Dendritic cell treated with granulocyte-macrophage colony-stimulating factor and Interleukin-4, amounts not matched to agents 40 ng/mL and 50 ng/mL, for 4 days (primary cell): ENCODE data around the gene TRIM14.
A peak's percentile ranks its signal among the peaks of the same experiment; 100 is the strongest.

Experiments used
- H3K27ac Mint-ChIP-seq: one replicate; pipeline ENCODE4 v1.8.0; 2022; ENCODE audit warnings: mild to moderate bottlenecking, mixed read lengths
- H3K27me3 Mint-ChIP-seq: one replicate; pipeline ENCODE4 v1.8.0; 2022; ENCODE audit warnings: mild to moderate bottlenecking, mixed read lengths
- H3K36me3 Mint-ChIP-seq: one replicate; pipeline ENCODE4 v1.8.0; 2022; ENCODE audit warnings: low read depth, mixed read lengths
- H3K4me1 Mint-ChIP-seq: one replicate; pipeline ENCODE4 v1.8.0; 2022; ENCODE audit warnings: low read depth, mixed read lengths
- H3K4me3 Mint-ChIP-seq: one replicate; pipeline ENCODE4 v1.8.0; 2022; ENCODE audit warnings: mild to moderate bottlenecking, moderate library complexity, mixed read lengths
- H3K9me3 Mint-ChIP-seq: one replicate; pipeline ENCODE4 v1.8.0; 2022; ENCODE audit warnings: mixed read lengths
- intact Hi-C: fragments of 100-400 bp; cut with micrococcal nuclease; formaldehyde crosslinking; loops from one replicate; pipeline ENCODE4 v1.15.0; 2022

TRIM14 gene

GRCh38 chr9:98056269-98057137 is 62.5 kb downstream of the TRIM14 start, which contains the start of gene NANS:
Gene NANS (plus strand): TSS chr9:98056732. CDS start chr9:98056809, 77 bp downstream.
- H3K36me3 Mint-ChIP-seq = peaks cover 29% of the 10 kb centered on the region
- peak within 1 kb of the TSS; percentile 93 for H3K4me3 Mint-ChIP-seq
- intact Hi-C loops = loop anchor here (1.0 to 5.0 kb wide), 4 partner anchors 73 to 359 kb away; partner anchors contain the start of genes ANP32B, TBC1D2, TRMO and XPA
- no peaks in the 10 kb centered on the region for H3K9me3 Mint-ChIP-seq
- H3K4me1 Mint-ChIP-seq = peaks cover 30% of the 10 kb centered on the region
- peak within 1 kb of the TSS; percentile 96 for H3K27ac Mint-ChIP-seq
- H3K27me3 Mint-ChIP-seq = no peaks in the 10 kb centered on the region

DNA sequence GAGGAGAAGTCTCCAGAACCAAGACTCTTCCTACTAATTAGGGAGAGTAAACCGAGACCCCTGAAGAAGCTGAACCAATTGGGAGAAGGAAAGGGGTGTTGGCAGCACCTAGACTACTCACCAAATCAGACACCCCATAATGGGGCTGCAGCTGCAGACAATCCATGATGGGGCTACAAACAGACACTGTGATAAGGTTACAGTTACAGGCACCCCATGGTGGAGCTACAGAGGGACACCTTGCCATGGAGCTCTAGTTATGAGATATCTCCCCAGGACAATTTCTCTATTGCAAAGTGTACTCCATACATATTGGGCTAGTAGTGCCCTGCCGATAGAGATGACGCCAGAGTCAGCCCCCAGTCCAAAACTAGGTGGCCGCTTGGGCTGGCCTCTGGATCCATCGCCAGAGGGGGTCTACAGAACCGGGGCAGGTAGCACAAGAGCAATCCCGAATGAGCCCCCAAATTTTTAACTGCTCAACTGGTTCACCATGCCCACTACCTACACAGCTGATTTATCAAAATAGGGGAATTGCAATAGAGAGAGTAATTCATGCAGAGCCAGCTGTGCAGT is 64.6 kb downstream of the TRIM14 start:
- H3K36me3 Mint-ChIP-seq = peaks cover 13% of the 10 kb centered on the region
- H3K9me3 Mint-ChIP-seq = no peaks in the 10 kb centered on the region
- H3K4me3 Mint-ChIP-seq = no peak overlapping the region
- no peaks in the 10 kb centered on the region for H3K27me3 Mint-ChIP-seq
- peaks cover 22% of the 10 kb centered on the region for H3K4me1 Mint-ChIP-seq
- intact Hi-C loops = no loop called here
- H3K27ac Mint-ChIP-seq = no peak overlapping the region

GRCh38 chr9:98050351-98050750 is 68.7 kb downstream of the TRIM14 start:
- H3K4me1 Mint-ChIP-seq = peaks cover 30% of the 10 kb centered on the region
- H3K27ac Mint-ChIP-seq = no peak overlapping the region
- intact Hi-C loops = no loop called here
- H3K27me3 Mint-ChIP-seq = no peaks in the 10 kb centered on the region
- no peak overlapping the region for H3K4me3 Mint-ChIP-seq
- H3K36me3 Mint-ChIP-seq = peaks cover under 1% of the 10 kb centered on the region
- no peaks in the 10 kb centered on the region for H3K9me3 Mint-ChIP-seq

DNA sequence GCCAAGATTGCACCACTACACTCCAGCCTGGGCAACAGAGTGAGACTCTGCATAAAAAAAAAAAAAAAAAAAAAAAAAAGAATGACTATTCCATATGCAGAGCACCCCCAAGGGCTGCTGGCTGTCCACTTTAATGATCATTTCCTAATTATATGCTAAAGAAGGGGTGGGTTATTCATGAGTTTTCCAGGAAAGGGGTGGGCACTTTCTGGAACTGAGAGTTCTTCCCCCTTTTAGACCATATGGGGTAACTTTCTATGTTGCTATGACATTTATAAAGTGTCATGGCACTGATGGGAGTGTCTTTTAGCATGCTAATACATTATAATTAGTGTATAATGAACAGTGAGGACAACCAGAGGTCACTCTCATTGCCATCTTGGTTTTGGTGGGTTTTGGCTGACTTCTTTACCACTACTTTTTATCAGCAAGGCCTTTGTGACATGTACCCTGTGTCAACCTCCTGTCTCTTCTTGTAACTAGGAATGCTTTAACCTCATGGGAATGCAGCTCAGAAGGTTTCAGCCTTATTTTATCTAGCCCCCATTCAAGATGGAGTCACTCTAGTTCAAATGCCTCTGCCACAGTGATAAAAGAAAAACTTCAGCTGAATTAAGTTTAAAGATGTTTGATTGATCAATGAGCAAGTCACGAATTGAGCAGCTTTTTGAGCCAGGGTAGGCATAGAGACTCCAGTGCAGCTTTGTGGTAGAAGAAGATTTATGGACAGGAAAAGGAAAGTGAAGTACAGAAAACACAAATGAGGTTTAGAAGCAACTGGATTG is 69.5 kb downstream of the TRIM14 start:
- peaks cover 5% of the 10 kb centered on the region for H3K36me3 Mint-ChIP-seq
- H3K4me3 Mint-ChIP-seq = no peak overlapping the region
- intact Hi-C loops = no loop called here
- no peaks in the 10 kb centered on the region for H3K27me3 Mint-ChIP-seq
- H3K9me3 Mint-ChIP-seq = no peaks in the 10 kb centered on the region
- H3K27ac Mint-ChIP-seq = peak overlapping the region; percentile 8
- peaks cover 39% of the 10 kb centered on the region for H3K4me1 Mint-ChIP-seq

- intact Hi-C loops = no loop called here
- Mint-ChIP-seq H3K27ac (no peak overlapping the region), H3K27me3 (no peaks in the 10 kb centered on the region), H3K36me3 (peaks cover 5% of the 10 kb centered on the region), H3K4me1 (peaks cover 47% of the 10 kb centered on the region), H3K4me3 (no peak overlapping the region), H3K9me3 (no peaks in the 10 kb centered on the region)
These were observed 72.0 kb downstream of the TRIM14 start for GRCh38 chr9:98047002-98047401.

- H3K27ac Mint-ChIP-seq = peak overlapping the region; percentile 92
- no peaks in the 10 kb centered on the region for H3K9me3 Mint-ChIP-seq
- intact Hi-C loops = no loop called here
These were observed 72.9 kb downstream of the TRIM14 start for GRCh38 chr9:98046180-98046543.

GRCh38 chr9:98045234-98046179 is 73.5 kb downstream of the TRIM14 start:
- no peaks in the 10 kb centered on the region for H3K27me3 Mint-ChIP-seq
- intact Hi-C loops = no loop called here

More at GRCh38 chr9:98046180-98046543, 72.9 kb downstream of the TRIM14 start:
- Mint-ChIP-seq H3K4me3 (peak overlapping the region; percentile 67), H3K36me3 (peaks cover 5% of the 10 kb centered on the region), H3K4me1 (peaks cover 47% of the 10 kb centered on the region), H3K27me3 (no peaks in the 10 kb centered on the region)

DNA sequence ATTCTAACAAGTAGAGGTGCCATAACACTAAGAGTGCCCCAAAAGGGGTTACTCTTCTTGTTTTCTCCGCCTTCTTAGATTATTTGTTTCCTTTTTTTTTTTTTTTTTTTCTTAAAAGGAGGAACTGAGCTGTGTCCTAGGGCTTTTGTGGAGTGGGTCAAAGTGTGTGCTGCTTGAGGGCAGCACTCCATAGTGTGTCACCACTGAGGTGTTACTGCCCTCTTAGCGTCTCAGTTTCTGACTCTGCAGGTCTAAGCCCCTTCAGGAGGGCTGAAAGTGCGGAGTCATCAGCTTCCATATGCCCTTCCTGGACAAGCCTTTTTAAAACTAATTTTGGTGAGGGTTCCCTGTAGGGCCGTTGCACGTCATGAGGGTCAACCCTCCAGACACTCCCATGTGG is 75.1 kb downstream of the TRIM14 start:
- intact Hi-C loops = no loop called here
- Mint-ChIP-seq H3K27ac (peak overlapping the region; percentile 92), H3K9me3 (no peaks in the 10 kb centered on the region), H3K4me3 (no peak overlapping the region), H3K27me3 (no peaks in the 10 kb centered on the region), H3K36me3 (peaks cover 5% of the 10 kb centered on the region), H3K4me1 (peaks cover 58% of the 10 kb centered on the region)

More at GRCh38 chr9:98045234-98046179, 73.5 kb downstream of the TRIM14 start:
- H3K36me3 Mint-ChIP-seq = peaks cover 5% of the 10 kb centered on the region
- H3K4me3 Mint-ChIP-seq = peak overlapping the region; percentile 67
- H3K27ac Mint-ChIP-seq = peak overlapping the region; percentile 92
- H3K4me1 Mint-ChIP-seq = peaks cover 47% of the 10 kb centered on the region
- no peaks in the 10 kb centered on the region for H3K9me3 Mint-ChIP-seq

GRCh38 chr9:98040212-98040611 is 78.8 kb downstream of the TRIM14 start:
- intact Hi-C loops = no loop called here

GRCh38 chr9:98039607-98040017 is 79.4 kb downstream of the TRIM14 start:
- Mint-ChIP-seq H3K36me3 (no peaks in the 10 kb centered on the region), H3K4me1 (peaks cover 58% of the 10 kb centered on the region), H3K9me3 (no peaks in the 10 kb centered on the region), H3K27ac (peak overlapping the region; percentile 12), H3K27me3 (no peaks in the 10 kb centered on the region), H3K4me3 (no peak overlapping the region)
- intact Hi-C loops = loop anchor here (5.0 kb wide), 1 partner anchor 117 kb away; the partner anchor contains the start of gene TRMO

More at GRCh38 chr9:98040212-98040611, 78.8 kb downstream of the TRIM14 start:
- H3K27me3 Mint-ChIP-seq = no peaks in the 10 kb centered on the region
- peak overlapping the region; percentile 12 for H3K27ac Mint-ChIP-seq
- H3K9me3 Mint-ChIP-seq = no peaks in the 10 kb centered on the region
- H3K4me3 Mint-ChIP-seq = no peak overlapping the region
- H3K4me1 Mint-ChIP-seq = peaks cover 58% of the 10 kb centered on the region
- peaks cover 3% of the 10 kb centered on the region for H3K36me3 Mint-ChIP-seq

- peak overlapping the region; percentile 21 for H3K27ac Mint-ChIP-seq
- H3K4me3 Mint-ChIP-seq = no peak overlapping the region
- no peaks in the 10 kb centered on the region for H3K36me3 Mint-ChIP-seq
- H3K4me1 Mint-ChIP-seq = peaks cover 61% of the 10 kb centered on the region
- H3K9me3 Mint-ChIP-seq = no peaks in the 10 kb centered on the region
- intact Hi-C loops = loop anchor here (5.0 kb wide), 1 partner anchor 117 kb away; the partner anchor contains the start of gene TRMO
- H3K27me3 Mint-ChIP-seq = peaks cover 2% of the 10 kb centered on the region
These were observed 80.1 kb downstream of the TRIM14 start for GRCh38 chr9:98038958-98039357.

GRCh38 chr9:98037357-98037756 is 81.7 kb downstream of the TRIM14 start:
- Mint-ChIP-seq H3K4me1 (peaks cover 54% of the 10 kb centered on the region), H3K4me3 (no peak overlapping the region), H3K9me3 (no peaks in the 10 kb centered on the region), H3K27ac (peak overlapping the region; percentile 69), H3K27me3 (peaks cover 2% of the 10 kb centered on the region), H3K36me3 (no peaks in the 10 kb centered on the region)
- intact Hi-C loops = loop anchor here (5.0 kb wide), 1 partner anchor 115 kb away; the partner anchor contains the start of gene TRMO
